DND-41 (cell line): ENCODE data around the gene GNAT1.

Source experiments
- CTCF ChIP-seq: IDR thresholded peaks from 2 replicates; pipeline ENCODE4 v1.5.1; 2012; ENCODE audit warnings: borderline replicate concordance, low read length, moderate library complexity, mild to moderate bottlenecking; ENCODE audit not compliant: poor library complexity, severe bottlenecking; ENCODE audit errors: extremely low read depth
- EZH2 ChIP-seq: IDR thresholded peaks from 3 replicates; pipeline ENCODE4 v1.6.1; 2012; ENCODE audit warnings: borderline replicate concordance, low read depth, mild to moderate bottlenecking, moderate library complexity, low read length, inconsistent platforms; ENCODE audit not compliant: severe bottlenecking

GRCh38 chr3:50218448-50218847, 27.0 kb downstream of the GNAT1 start:
- no peak for TF ChIP-seq CTCF
- no peak for TF ChIP-seq EZH2
